BE2C (cell line): ENCODE measurements around the gene EEF1A2.
"Not testable (repeated sequence)": the region's sequence is repeated elsewhere in the genome, so short reads cannot be mapped to it uniquely, and the experiment has no call there.

Source experiments
- DNase-seq: peaks from one replicate; pipeline ENCODE4 v3.0.0-alpha.2; 2020
- H3K27me3 ChIP-seq: fragments of 250-450 bp; sonication (Bioruptor Pico); 2 replicates; pipeline ENCODE4 v1.5.1; 2020; ENCODE audit warnings: mild to moderate bottlenecking
- H3K36me3 ChIP-seq: fragments of 250-450 bp; sonication (Bioruptor Pico); 2 replicates; pipeline ENCODE4 v1.5.1; 2020; ENCODE audit warnings: mild to moderate bottlenecking
- H3K4me1 ChIP-seq: fragments of 250-450 bp; sonication (Bioruptor Pico); 2 replicates; pipeline ENCODE4 v1.5.1; 2020
- H3K4me3 ChIP-seq: 2 replicates; pipeline ENCODE4 v1.5.1; 2011; ENCODE audit warnings: low read depth, low read length
- H3K9me3 ChIP-seq: fragments of 250-450 bp; sonication (Bioruptor Pico); 2 replicates; pipeline ENCODE4 v1.5.1; 2020
- CTCF ChIP-seq: IDR thresholded peaks from 2 replicates; pipeline ENCODE4 v1.5.1; 2012; ENCODE audit warnings: mild to moderate bottlenecking, low read depth, low read length

Gene EEF1A2

GRCh38 chr20:63481503-63481902 is 17.4 kb downstream of the EEF1A2 start:
- Histone ChIP-seq H3K9me3 (no peaks in the 10 kb centered on the region), H3K27me3 (no peaks in the 10 kb centered on the region), H3K4me1 (peaks cover 28% of the 10 kb centered on the region), H3K4me3 (no peak overlapping the region), H3K36me3 (no peaks in the 10 kb centered on the region)
- no peak for TF ChIP-seq CTCF
- DNase-seq = no peak

- H3K36me3 ChIP-seq, DNase-seq, H3K27me3 ChIP-seq, H3K9me3 ChIP-seq, H3K4me3 ChIP-seq: not testable (repeated sequence)
- peaks cover 24% of the 10 kb centered on the region for H3K4me1 ChIP-seq
Measured at GRCh38 chr20:63479695-63480419, 19.0 kb downstream of the EEF1A2 start.

DNA sequence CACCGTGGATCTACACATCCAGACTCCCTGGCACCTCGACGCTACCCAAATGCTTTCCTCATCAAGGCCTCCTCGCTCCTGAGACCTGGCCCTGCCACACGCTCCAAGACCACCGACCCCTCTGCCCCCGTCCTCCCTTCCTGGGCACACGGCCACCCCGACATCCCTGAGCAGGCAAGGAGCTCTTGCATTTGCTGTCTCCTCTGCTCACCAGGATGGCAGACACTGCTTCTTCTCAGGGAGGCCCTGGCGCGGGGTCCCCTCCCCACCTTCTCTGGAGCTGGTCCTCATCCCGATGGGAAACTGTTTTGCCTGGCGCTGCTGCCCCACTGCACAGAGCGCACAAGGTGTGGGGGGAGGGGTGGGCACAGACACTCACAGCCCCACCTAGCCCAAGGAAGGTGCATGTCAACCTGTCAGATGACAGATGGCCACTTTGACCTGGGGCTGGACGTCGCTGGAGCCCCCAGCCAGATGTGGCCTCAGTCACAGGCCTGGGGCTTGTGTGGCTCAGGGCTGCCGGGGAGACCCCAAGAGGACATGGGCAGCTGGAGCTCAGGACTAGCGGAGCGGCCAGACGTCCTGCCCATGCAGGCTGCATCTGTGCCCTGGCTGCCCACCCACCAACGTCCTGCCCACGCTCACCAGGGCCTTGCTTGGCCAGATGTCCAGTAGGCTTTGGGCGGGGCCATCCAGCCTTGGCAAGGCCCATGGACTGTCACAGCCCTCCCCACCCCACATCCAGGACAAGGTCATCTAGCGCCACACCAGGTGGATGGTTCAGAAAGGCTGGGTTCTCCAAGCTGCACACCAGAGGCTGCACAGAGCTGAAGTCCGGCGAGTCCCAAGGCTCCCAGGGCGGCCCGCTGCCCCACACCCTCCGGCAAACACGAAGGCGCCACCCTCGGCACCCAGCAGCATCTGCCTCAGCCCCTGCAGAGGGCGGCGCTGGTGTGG is 20.3 kb downstream of the EEF1A2 start:
- peaks cover 17% of the 10 kb centered on the region for H3K4me1 ChIP-seq
- H3K27me3 ChIP-seq = peaks cover 5% of the 10 kb centered on the region; the same call in 1 of the 2 replicates
- H3K9me3 ChIP-seq = no peaks in the 10 kb centered on the region
- H3K36me3 ChIP-seq = no peaks in the 10 kb centered on the region
- DNase-seq = no peak
- TF ChIP-seq CTCF = no peak
- H3K4me3 ChIP-seq = no peak overlapping the region

GRCh38 chr20:63477944-63478343 is 20.9 kb downstream of the EEF1A2 start:
- no peaks in the 10 kb centered on the region for H3K36me3 ChIP-seq
- peaks cover 16% of the 10 kb centered on the region for H3K4me1 ChIP-seq
- H3K9me3 ChIP-seq = no peaks in the 10 kb centered on the region
- peaks cover 11% of the 10 kb centered on the region for H3K27me3 ChIP-seq
- no peak overlapping the region for H3K4me3 ChIP-seq
- DNase-seq = no peak
- TF ChIP-seq CTCF = no peak

DNA sequence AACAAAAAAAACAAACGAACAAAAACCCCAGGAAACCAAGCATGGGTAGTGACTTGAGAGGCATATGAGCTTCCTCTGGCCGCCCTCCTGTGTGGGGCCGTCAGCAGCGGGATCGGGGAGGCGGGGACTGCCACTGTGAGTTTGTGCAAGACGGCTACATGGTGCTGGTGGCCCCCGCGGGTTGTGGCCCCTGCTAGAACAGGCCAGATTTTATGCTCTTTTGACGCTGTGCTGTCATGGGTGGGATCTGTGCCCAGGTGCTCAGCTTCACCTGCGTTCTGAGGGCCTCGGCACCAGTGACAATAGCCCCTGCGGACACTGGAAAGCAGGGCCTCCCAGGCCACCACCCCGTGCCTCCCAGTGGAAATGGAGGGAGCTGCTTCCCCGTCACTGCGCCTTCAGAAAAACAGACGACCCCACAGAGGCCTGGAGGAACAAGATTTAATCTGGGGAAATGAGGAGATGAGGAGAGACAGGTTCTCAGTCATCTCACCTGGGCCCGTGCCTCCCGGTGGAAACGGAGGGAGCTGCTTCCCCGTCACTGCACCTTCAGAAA is 21.7 kb downstream of the EEF1A2 start:
- Histone ChIP-seq H3K4me1 (peaks cover 9% of the 10 kb centered on the region), H3K9me3 (no peaks in the 10 kb centered on the region), H3K36me3 (no peaks in the 10 kb centered on the region), H3K27me3 (peaks cover 14% of the 10 kb centered on the region), H3K4me3 (no peak overlapping the region)
- TF ChIP-seq CTCF = no peak
- DNase-seq = no peak

- no peak for TF ChIP-seq CTCF
- Histone ChIP-seq H3K4me1 (peaks cover 6% of the 10 kb centered on the region), H3K36me3 (no peaks in the 10 kb centered on the region), H3K27me3 (peaks cover 32% of the 10 kb centered on the region), H3K9me3 (no peaks in the 10 kb centered on the region), H3K4me3 (no peak overlapping the region)
- DNase-seq = no peak
Measured at GRCh38 chr20:63475209-63475608, 23.7 kb downstream of the EEF1A2 start.
